DND-41 (cell line): ENCODE data around the gene COLEC12.

ENCODE experiments used
- EZH2 ChIP-seq: IDR thresholded peaks from 3 replicates; pipeline ENCODE4 v1.6.1; 2012; ENCODE audit warnings: borderline replicate concordance, low read depth, mild to moderate bottlenecking, moderate library complexity, low read length, inconsistent platforms; ENCODE audit not compliant: severe bottlenecking
- TF ChIP-seq, protein P1 (sequence below): IDR thresholded peaks from 2 replicates; pipeline ENCODE4 v1.5.1; 2012; ENCODE audit warnings: borderline replicate concordance, low read length, moderate library complexity, mild to moderate bottlenecking; ENCODE audit not compliant: poor library complexity, severe bottlenecking; ENCODE audit errors: extremely low read depth

DNA sequence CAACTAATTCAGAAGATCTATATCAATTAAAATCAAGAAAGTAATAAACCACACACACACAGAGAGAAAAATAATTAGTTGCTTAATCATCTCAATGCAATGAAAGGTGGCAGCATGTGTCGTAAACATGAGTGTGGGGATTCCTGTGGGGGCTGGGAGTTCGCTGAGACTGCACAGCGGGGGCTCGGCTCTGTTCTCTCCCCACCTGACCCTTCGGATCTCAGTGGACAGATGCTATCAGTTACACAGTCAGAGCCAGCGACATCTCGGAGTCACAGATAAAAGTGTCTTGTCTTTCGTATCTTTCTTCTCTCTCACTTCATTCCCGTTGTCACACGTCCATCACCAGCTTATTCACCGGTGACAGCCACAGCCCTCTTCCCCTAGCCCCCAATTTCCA, 37.1 kb downstream of the COLEC12 start:
- TF ChIP-seq, protein P1, sequence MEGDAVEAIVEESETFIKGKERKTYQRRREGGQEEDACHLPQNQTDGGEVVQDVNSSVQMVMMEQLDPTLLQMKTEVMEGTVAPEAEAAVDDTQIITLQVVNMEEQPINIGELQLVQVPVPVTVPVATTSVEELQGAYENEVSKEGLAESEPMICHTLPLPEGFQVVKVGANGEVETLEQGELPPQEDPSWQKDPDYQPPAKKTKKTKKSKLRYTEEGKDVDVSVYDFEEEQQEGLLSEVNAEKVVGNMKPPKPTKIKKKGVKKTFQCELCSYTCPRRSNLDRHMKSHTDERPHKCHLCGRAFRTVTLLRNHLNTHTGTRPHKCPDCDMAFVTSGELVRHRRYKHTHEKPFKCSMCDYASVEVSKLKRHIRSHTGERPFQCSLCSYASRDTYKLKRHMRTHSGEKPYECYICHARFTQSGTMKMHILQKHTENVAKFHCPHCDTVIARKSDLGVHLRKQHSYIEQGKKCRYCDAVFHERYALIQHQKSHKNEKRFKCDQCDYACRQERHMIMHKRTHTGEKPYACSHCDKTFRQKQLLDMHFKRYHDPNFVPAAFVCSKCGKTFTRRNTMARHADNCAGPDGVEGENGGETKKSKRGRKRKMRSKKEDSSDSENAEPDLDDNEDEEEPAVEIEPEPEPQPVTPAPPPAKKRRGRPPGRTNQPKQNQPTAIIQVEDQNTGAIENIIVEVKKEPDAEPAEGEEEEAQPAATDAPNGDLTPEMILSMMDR = no peak
- TF ChIP-seq EZH2 = no peak
